ENCODE results near the gene ARHGAP4.

DNA sequence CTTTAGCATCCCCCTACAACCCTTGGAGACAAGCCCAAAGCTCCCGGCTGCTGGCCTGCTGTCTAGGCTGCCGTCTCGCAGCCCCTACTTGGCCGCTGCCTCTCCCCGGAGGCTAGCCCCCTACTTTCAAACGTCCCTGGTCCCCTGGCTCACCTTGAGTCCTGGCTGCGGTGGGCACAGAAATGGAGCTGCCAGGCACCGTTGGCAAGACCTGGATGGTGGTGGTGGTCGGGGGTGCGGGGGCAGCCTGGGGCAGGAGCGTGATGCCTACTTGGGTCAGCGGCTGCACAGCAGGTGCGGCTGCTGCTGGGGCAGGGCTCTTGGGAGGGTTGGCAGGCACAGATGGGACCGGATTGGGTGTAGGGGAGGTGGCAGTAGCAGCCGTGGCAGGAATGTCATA lies 33.6 kb upstream of the ARHGAP4 start:
- TF ChIP-seq YY1 (IDR thresholded peaks at IDR 0.05; ENCODE audit: insufficient read depth, insufficient read length) (no peak), SUZ12 (IDR thresholded peaks at IDR 0.05; ENCODE audit: extremely low read depth, insufficient read depth, insufficient read length) (no peak), ZNF274 (IDR thresholded peaks at IDR 0.05; ENCODE audit: low read depth, low read length) (no peak)

All from NT2/D1 (cell line).